ENCODE measurements around the gene MALAT1. TPM values are rescaled to one million over a fixed set of nuclear protein-coding genes. Genes with fewer than 3 reads are reported as not detected.

Gene MALAT1
- total and polyA plus RNA-seq, 2 of the 13 experiments (the other 11 are each of a cell fraction or from before 2014, with no cell fraction given) = 143 to 1,237 TPM

DNA sequence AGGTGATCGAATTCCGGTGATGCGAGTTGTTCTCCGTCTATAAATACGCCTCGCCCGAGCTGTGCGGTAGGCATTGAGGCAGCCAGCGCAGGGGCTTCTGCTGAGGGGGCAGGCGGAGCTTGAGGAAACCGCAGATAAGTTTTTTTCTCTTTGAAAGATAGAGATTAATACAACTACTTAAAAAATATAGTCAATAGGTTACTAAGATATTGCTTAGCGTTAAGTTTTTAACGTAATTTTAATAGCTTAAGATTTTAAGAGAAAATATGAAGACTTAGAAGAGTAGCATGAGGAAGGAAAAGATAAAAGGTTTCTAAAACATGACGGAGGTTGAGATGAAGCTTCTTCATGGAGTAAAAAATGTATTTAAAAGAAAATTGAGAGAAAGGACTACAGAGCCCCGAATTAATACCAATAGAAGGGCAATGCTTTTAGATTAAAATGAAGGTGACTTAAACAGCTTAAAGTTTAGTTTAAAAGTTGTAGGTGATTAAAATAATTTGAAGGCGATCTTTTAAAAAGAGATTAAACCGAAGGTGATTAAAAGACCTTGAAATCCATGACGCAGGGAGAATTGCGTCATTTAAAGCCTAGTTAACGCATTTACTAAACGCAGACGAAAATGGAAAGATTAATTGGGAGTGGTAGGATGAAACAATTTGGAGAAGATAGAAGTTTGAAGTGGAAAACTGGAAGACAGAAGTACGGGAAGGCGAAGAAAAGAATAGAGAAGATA lies at the start of gene MALAT1 (continued):
- TF ChIP-seq TCF12 (IDR thresholded peaks at IDR 0.05) (no peak), TCF12 (CRISPR knock-in tag; IDR thresholded peaks at IDR 0.05) (no peak), ONECUT2 (CRISPR knock-in tag; IDR thresholded peaks at IDR 0.05) (0 out of 2 replicates have a peak, but pooled peaks have one; percentile 40), JDP2 (CRISPR knock-in tag; IDR thresholded peaks at IDR 0.05; ENCODE audit: borderline replicate concordance) (no peak; the same call in 1 of the 2 replicates), SNAI1 (CRISPR knock-in tag; IDR thresholded peaks at IDR 0.05; ENCODE audit: borderline replicate concordance) (no peak), AHR (CRISPR knock-in tag; IDR thresholded peaks at IDR 0.05) (peak; percentile 87; the same call in 1 of the 2 replicates), NFKB2 (CRISPR knock-in tag; IDR thresholded peaks at IDR 0.05; ENCODE audit: borderline replicate concordance) (peak; percentile 64; the same call in 1 of the 2 replicates), ZNF350 (CRISPR knock-in tag; IDR thresholded peaks at IDR 0.05; ENCODE audit: borderline replicate concordance, low read depth) (no peak), NFIC (IDR thresholded peaks at IDR 0.05; ENCODE audit: low read length) (peak; percentile 80; the same call in 1 of the 2 replicates), TAF1 (CRISPR knock-in tag; IDR thresholded peaks at IDR 0.05) (peak; percentile 92), THYN1 (CRISPR knock-in tag; IDR thresholded peaks at IDR 0.05; ENCODE audit: borderline replicate concordance, low read depth) (no peak), TBX2 (CRISPR knock-in tag; IDR thresholded peaks at IDR 0.05; ENCODE audit: borderline replicate concordance) (peak; percentile 60), HOXA9 (CRISPR knock-in tag; IDR thresholded peaks at IDR 0.05; ENCODE audit: borderline replicate concordance) (no peak), ZNF292 (CRISPR knock-in tag; IDR thresholded peaks at IDR 0.05; ENCODE audit: borderline replicate concordance, low read depth) (no peak), RFX3 (CRISPR knock-in tag; IDR thresholded peaks at IDR 0.05) (no peak), POLR2AphosphoS2 (IDR thresholded peaks at IDR 0.05; ENCODE audit: low read depth, low read length) (peak; percentile 99)
- TF ChIP-seq, protein P1, sequence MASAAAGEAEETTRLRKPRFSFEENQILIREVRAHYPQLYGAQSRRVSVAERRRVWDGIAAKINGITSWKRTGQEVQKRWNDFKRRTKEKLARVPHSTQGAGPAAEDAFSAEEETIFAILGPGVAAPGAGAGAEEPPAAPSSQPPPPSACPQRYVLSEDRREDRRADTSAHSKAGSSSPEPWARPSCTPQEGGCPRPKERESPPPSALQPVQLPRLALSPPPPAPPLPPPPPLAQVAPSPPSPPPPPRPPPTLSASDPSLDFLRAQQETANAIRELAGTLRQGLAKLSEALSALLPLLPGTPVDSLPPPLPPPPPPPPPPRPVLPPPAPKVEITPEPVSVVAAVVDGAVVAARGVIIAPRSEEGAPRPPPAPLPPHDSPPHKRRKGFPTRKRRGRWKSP (CRISPR knock-in tag; IDR thresholded peaks at IDR 0.05) = peak; percentile 77
- TF ChIP-seq, protein P2, sequence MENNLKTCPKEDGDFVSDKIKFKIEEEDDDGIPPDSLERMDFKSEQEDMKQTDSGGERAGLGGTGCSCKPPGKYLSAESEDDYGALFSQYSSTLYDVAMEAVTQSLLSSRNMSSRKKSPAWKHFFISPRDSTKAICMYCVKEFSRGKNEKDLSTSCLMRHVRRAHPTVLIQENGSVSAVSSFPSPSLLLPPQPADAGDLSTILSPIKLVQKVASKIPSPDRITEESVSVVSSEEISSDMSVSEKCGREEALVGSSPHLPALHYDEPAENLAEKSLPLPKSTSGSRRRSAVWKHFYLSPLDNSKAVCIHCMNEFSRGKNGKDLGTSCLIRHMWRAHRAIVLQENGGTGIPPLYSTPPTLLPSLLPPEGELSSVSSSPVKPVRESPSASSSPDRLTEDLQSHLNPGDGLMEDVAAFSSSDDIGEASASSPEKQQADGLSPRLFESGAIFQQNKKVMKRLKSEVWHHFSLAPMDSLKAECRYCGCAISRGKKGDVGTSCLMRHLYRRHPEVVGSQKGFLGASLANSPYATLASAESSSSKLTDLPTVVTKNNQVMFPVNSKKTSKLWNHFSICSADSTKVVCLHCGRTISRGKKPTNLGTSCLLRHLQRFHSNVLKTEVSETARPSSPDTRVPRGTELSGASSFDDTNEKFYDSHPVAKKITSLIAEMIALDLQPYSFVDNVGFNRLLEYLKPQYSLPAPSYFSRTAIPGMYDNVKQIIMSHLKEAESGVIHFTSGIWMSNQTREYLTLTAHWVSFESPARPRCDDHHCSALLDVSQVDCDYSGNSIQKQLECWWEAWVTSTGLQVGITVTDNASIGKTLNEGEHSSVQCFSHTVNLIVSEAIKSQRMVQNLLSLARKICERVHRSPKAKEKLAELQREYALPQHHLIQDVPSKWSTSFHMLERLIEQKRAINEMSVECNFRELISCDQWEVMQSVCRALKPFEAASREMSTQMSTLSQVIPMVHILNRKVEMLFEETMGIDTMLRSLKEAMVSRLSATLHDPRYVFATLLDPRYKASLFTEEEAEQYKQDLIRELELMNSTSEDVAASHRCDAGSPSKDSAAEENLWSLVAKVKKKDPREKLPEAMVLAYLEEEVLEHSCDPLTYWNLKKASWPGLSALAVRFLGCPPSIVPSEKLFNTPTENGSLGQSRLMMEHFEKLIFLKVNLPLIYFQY (CRISPR knock-in tag; IDR thresholded peaks at IDR 0.05; ENCODE audit: borderline replicate concordance) = 0 out of 2 replicates have a peak, but pooled peaks have one; percentile 24
- TF ChIP-seq, protein P3, sequence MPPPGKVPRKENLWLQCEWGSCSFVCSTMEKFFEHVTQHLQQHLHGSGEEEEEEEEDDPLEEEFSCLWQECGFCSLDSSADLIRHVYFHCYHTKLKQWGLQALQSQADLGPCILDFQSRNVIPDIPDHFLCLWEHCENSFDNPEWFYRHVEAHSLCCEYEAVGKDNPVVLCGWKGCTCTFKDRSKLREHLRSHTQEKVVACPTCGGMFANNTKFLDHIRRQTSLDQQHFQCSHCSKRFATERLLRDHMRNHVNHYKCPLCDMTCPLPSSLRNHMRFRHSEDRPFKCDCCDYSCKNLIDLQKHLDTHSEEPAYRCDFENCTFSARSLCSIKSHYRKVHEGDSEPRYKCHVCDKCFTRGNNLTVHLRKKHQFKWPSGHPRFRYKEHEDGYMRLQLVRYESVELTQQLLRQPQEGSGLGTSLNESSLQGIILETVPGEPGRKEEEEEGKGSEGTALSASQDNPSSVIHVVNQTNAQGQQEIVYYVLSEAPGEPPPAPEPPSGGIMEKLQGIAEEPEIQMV (CRISPR knock-in tag; IDR thresholded peaks at IDR 0.05; ENCODE audit: low read depth) = no peak
- TF ChIP-seq, protein P4, sequence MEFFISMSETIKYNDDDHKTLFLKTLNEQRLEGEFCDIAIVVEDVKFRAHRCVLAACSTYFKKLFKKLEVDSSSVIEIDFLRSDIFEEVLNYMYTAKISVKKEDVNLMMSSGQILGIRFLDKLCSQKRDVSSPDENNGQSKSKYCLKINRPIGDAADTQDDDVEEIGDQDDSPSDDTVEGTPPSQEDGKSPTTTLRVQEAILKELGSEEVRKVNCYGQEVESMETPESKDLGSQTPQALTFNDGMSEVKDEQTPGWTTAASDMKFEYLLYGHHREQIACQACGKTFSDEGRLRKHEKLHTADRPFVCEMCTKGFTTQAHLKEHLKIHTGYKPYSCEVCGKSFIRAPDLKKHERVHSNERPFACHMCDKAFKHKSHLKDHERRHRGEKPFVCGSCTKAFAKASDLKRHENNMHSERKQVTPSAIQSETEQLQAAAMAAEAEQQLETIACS (CRISPR knock-in tag; IDR thresholded peaks at IDR 0.05) = no peak

Data from HepG2 (cell line).